Activated naive CD4-positive, alpha-beta T cell treated with anti-CD3 and anti-CD28 coated beads, Interleukin-2, amount 10 ng/mL, durations not matched to agents 7 days and 5 days (primary cell): ENCODE measurements around the gene CELF4.

ENCODE experiments used
- CTCF ChIA-PET: fragments of 350-600 bp; sonication (Branson Sonifier 250); formaldehyde crosslinking; loops from one replicate; lab custom pipeline; 2021; ENCODE audit warnings: antibody characterized with exemption; lab: Charles Lee
- DNase-seq: peaks from one replicate; pipeline ENCODE4 v3.0.0-alpha.2; 2020
- H3K27ac Mint-ChIP-seq: one replicate; pipeline ENCODE4 v1.8.0; 2021; ENCODE audit warnings: mild to moderate bottlenecking, moderate library complexity, mixed read lengths
- H3K27me3 Mint-ChIP-seq: one replicate; pipeline ENCODE4 v1.8.0; 2021; ENCODE audit warnings: mild to moderate bottlenecking, mixed read lengths
- H3K36me3 Mint-ChIP-seq: one replicate; pipeline ENCODE4 v1.8.0; 2021; ENCODE audit warnings: mixed read lengths
- H3K4me1 Mint-ChIP-seq: one replicate; pipeline ENCODE4 v1.8.0; 2021; ENCODE audit warnings: mixed read lengths
- H3K4me3 Mint-ChIP-seq: one replicate; pipeline ENCODE4 v1.8.0; 2021; ENCODE audit warnings: mild to moderate bottlenecking, moderate library complexity, mixed read lengths
- H3K9me3 Mint-ChIP-seq: one replicate; pipeline ENCODE4 v1.8.0; 2021; ENCODE audit warnings: mixed read lengths

CELF4 gene

GRCh38 chr18:37453752-37454151, 111.8 kb downstream of the CELF4 start:
- Mint-ChIP-seq H3K4me1 (no peaks in the 10 kb centered on the region), H3K27me3 (no peaks in the 10 kb centered on the region), H3K36me3 (no peaks in the 10 kb centered on the region), H3K9me3 (no peaks in the 10 kb centered on the region), H3K4me3 (no peak overlapping the region), H3K27ac (no peak overlapping the region)
- CTCF ChIA-PET, result no interaction called here
- no peak for DNase-seq

- no peak for DNase-seq
- H3K27ac Mint-ChIP-seq, result no peak overlapping the region
- no peak overlapping the region for H3K4me3 Mint-ChIP-seq
These were observed 112.8 kb downstream of the CELF4 start for GRCh38 chr18:37452682-37453385.

DNA sequence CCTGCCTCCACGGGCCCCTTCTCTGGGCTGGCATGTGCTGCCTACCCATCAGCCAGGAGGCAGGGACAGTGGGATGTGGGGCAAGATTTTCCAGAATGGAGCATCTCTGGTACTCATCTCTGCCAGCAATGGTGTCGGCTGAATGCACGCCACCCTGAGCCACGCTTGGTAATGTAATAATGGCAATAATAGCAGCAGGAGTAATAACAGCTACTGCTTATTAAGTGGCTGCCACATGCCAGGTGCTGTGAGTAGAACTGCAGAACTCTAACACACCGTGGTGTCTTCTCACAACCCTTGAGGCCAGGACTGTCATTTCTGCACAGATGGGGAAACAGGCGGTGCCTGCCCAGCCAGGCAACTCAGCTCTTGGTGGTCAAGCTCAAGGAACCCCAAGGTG, 113.6 kb downstream of the CELF4 start:
- no peaks in the 10 kb centered on the region for H3K36me3 Mint-ChIP-seq
- H3K4me3 Mint-ChIP-seq, result no peak overlapping the region
- DNase-seq, result no peak
- H3K27ac Mint-ChIP-seq, result no peak overlapping the region
- no peaks in the 10 kb centered on the region for H3K4me1 Mint-ChIP-seq
- no peaks in the 10 kb centered on the region for H3K27me3 Mint-ChIP-seq
- CTCF ChIA-PET, result no interaction called here
- no peaks in the 10 kb centered on the region for H3K9me3 Mint-ChIP-seq

More at GRCh38 chr18:37452682-37453385, 112.8 kb downstream of the CELF4 start:
- Mint-ChIP-seq H3K27me3 (no peaks in the 10 kb centered on the region), H3K4me1 (no peaks in the 10 kb centered on the region), H3K36me3 (no peaks in the 10 kb centered on the region), H3K9me3 (no peaks in the 10 kb centered on the region)
- CTCF ChIA-PET, result no interaction called here

DNA sequence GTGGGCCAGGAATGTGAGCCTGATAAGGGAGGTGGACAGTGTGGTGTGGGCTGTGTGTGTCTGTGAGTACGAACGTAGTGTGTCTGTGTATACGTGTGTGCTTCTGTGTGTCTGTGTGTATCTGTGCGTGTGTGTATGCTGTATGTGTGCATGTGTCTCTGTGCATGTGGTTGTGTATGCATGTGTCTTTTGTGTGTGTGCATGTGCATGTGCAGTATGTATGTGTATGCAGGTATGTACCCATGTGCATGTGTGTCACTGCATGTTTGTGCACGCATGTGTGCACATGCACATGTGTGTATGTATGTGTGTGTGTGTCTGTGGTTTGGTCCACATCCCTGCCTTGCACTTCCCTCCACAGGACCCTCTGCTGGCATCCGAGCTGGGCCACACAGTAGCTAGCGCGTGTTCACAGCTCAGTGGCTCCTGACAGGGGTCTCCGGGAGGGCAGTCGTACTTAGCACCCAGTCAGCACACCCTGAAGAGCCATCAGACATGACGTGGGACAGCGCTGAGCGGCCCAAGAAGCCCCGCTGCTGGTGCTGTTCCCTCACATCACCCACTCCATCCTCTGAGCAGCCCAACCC, 114.3 kb downstream of the CELF4 start:
- H3K4me1 Mint-ChIP-seq, result no peaks in the 10 kb centered on the region
- no peaks in the 10 kb centered on the region for H3K9me3 Mint-ChIP-seq
- no peaks in the 10 kb centered on the region for H3K36me3 Mint-ChIP-seq
- no peak overlapping the region for H3K27ac Mint-ChIP-seq
- CTCF ChIA-PET, result no interaction called here
- DNase-seq, result no peak
- no peak overlapping the region for H3K4me3 Mint-ChIP-seq
- no peaks in the 10 kb centered on the region for H3K27me3 Mint-ChIP-seq

DNA sequence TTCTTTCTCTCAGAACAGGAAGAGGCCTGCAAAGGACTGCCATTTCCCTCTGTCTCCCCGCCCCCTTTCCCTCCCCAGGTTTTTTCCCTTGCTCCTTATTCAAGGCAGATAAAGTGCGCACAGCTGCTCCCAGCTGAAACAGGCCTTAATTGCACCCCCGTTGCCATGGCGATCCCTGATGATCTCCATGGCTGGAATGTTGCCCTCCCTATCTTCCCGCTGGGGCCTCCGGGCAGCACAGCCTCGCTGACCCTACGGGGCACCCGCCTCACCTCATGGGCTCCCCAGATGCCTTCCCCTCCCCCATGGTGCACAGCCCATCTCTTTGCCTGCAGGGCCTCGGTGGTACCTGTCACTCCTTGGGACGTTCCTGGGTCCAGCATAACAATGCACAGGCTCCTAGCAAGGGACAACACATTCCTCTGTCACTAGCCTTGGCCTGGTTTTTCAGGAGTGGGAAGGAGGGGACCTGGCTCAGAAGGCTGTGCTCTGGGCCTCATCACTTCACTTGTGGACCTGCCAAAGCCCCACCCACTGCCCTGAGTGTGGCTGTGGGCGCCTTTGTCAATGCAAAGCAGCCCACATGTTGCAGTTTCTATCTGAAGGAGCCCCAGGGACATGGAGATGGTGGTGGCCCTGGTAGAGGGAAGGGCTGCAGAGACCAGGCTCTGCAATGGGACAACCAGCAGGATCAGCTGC, 115.0 kb downstream of the CELF4 start:
- no peak overlapping the region for H3K27ac Mint-ChIP-seq
- no peaks in the 10 kb centered on the region for H3K27me3 Mint-ChIP-seq
- no peak overlapping the region for H3K4me3 Mint-ChIP-seq
- no peaks in the 10 kb centered on the region for H3K4me1 Mint-ChIP-seq
- DNase-seq, result no peak
- H3K36me3 Mint-ChIP-seq, result no peaks in the 10 kb centered on the region
- CTCF ChIA-PET, result no interaction called here
- H3K9me3 Mint-ChIP-seq, result no peaks in the 10 kb centered on the region

DNA sequence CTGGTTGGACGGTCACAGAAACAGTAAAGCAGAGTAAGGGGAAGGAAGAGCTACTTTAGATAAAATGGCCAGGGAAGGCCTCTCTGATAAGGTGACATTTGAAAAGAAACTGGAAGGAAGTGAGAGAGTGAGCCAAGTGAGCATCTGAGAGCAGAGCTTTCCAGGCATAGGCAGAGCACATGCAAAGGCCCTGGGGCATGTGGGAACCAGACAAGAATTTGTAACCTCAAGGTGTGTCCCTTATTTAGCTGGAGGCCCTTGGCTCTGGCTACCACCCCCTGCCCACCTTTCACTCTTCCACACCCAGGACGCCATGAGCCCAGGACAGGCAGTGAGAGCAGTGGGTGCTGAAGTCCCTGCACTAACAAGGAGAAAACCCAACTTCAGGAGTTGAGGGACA, 116.0 kb downstream of the CELF4 start:
- CTCF ChIA-PET, result no interaction called here

DNA sequence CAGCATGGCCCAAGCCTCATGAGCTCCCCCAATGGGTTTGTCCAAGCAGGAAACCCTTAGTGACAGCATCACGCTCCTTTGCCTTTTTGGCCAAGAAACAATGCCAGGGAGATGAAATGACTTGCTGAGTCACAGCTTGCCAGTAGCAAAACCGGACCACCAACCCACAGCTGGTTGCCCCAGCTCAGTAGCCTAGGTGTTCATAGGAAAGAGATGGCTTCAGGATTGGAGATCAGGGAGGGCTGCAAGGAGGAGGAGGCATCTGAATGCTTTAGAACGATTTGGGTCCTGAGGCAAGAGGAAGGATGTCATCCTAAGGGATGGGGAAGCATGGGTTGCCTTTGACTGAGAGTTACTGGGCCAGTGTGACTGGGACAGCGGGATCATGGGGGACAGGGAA, 116.7 kb downstream of the CELF4 start:
- Mint-ChIP-seq H3K27me3 (peaks cover 9% of the 10 kb centered on the region), H3K27ac (no peak overlapping the region), H3K36me3 (no peaks in the 10 kb centered on the region), H3K9me3 (no peaks in the 10 kb centered on the region), H3K4me1 (peaks cover 5% of the 10 kb centered on the region), H3K4me3 (no peak overlapping the region)
- no peak for DNase-seq
- CTCF ChIA-PET, result no interaction called here

More for the DNA sequence above, 116.0 kb downstream of the CELF4 start:
- Mint-ChIP-seq H3K36me3 (no peaks in the 10 kb centered on the region), H3K4me1 (peaks cover 4% of the 10 kb centered on the region), H3K27me3 (peaks cover 3% of the 10 kb centered on the region), H3K4me3 (no peak overlapping the region), H3K9me3 (no peaks in the 10 kb centered on the region), H3K27ac (no peak overlapping the region)
- DNase-seq, result no peak

DNA sequence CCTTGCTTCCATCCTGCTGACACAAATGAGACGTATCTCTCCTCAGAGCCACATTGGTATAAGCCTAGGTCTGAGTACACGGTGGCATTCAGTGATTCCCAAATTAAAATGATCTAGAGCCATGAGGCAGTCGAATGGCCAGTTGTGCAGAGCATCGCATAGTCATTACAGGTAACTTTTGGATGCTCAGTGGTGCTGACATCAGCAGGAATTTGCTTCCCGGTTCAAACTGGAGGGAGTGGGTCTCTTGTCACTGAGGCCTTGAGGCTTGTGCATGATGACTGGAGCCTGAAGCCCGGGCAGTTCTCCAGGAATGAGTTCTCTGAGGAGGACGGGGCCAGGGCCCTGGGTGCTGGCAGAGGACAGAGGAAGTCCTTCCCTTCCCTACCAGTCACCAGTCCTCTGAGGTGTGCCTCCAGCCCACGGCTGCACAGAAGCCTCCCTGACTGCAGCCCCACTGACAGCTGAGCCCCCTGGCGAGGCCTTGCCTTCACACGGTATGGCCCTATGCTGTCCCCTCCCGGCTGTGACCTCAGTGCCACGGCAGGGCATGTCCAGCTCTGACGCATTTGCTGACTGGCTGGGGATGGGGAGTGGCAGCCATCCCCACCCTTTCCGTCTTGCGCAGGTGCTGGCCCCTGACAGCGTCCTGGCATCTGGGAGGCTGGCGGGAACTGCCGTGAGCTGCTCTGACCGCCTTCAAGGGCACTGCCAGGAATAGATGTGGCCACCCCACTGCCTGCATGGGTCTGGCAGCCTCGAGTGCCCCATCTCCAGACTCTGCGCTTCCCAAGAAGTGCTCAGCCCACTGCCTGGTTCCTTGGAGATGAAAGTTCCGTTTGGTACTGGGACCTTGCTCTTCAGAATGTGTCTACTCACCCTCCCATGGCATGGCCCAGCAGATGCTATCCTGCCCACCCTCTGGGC, 117.4 kb downstream of the CELF4 start:
- Mint-ChIP-seq H3K27ac (no peak overlapping the region), H3K27me3 (peaks cover 9% of the 10 kb centered on the region), H3K36me3 (no peaks in the 10 kb centered on the region), H3K4me3 (no peak overlapping the region), H3K4me1 (peaks cover 5% of the 10 kb centered on the region), H3K9me3 (no peaks in the 10 kb centered on the region)
- DNase-seq, result no peak
- CTCF ChIA-PET, result no interaction called here

DNA sequence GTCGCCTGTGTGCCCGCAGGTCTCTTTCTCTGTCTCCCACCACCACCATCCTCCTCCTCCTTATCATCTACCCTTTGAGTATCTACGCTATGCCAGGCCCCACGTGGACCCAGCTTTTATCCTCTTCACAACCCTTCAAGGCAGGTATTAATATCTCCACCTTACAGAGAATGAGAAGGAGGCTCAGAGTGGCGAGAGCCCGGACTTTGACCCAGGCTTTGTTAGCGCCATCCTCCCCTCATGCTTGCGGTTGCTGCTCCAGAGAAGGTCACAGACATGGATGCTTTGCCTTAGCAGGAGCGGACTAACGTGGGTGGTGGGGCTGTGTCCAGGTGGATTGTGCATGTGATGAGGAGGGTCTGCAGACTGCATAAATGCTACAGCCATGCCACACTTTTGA, 119.8 kb downstream of the CELF4 start:
- CTCF ChIA-PET, result no interaction called here
- no peaks in the 10 kb centered on the region for H3K36me3 Mint-ChIP-seq
- H3K27ac Mint-ChIP-seq, result no peak overlapping the region
- H3K4me3 Mint-ChIP-seq, result no peak overlapping the region
- DNase-seq, result no peak
- H3K4me1 Mint-ChIP-seq, result peaks cover 5% of the 10 kb centered on the region
- peaks cover 12% of the 10 kb centered on the region for H3K27me3 Mint-ChIP-seq
- no peaks in the 10 kb centered on the region for H3K9me3 Mint-ChIP-seq

DNA sequence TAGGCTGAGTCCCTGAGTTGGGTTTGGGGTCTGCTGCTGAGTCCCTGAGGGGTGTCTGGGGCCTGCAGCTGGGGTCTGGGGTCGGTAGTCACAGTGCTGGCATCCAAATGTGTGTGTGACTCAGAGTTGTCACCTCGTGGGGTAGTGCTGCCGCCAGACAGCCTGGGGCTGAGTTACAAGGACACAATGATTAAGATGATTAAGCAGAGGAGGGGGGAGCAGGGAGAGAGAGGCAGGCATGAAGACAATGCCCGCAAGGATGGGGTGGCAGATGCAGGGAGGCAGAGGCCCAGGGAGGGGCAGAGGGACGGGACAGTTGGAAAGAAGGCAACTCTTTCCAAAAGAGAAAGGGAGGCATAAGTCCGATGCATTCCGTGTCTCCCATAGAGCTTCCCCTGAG, 120.2 kb downstream of the CELF4 start:
- H3K27ac Mint-ChIP-seq, result no peak overlapping the region
- H3K27me3 Mint-ChIP-seq, result peaks cover 12% of the 10 kb centered on the region
- H3K4me3 Mint-ChIP-seq, result no peak overlapping the region
- H3K36me3 Mint-ChIP-seq, result no peaks in the 10 kb centered on the region
- H3K9me3 Mint-ChIP-seq, result no peaks in the 10 kb centered on the region
- CTCF ChIA-PET, result no interaction called here
- peaks cover 5% of the 10 kb centered on the region for H3K4me1 Mint-ChIP-seq
- no peak for DNase-seq

DNA sequence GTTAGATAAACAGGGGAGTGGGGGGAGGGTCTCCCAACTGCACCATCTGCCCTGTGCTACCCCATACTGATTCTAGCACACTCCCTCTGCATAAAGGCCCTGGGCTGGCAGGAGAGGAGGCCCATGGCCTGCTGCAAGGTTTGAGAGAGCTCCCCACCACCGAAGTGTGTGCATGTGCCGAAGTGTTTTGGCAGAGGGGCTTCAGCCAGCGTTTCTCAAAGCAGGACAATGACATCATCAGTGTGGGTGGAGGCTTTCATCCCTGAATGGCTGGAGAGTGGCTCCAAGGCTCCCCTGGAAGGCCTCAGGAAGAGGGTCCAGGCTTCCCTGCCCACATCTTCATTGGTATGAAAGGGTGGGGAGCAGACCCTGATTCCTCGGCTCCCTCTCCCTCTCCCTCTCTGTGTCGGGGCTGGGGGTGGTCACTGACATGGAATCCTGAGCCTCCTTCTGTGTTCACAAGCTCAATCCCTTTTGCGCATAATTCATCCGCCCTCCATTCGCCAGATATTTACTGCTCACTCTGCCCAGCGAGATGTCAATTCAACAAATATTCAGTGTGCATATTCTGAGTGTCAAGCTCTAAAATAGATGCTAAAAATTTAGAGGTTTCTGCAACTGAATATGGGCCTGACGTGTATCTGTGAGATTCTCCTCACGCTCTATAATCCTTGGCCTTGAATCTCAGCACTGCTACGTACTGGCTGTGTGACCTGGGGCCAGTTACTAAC, 122.1 kb downstream of the CELF4 start:
- no peaks in the 10 kb centered on the region for H3K36me3 Mint-ChIP-seq
- peaks cover 5% of the 10 kb centered on the region for H3K4me1 Mint-ChIP-seq
- no peak for DNase-seq
- CTCF ChIA-PET, result no interaction called here
- H3K27ac Mint-ChIP-seq, result no peak overlapping the region
- peaks cover 12% of the 10 kb centered on the region for H3K27me3 Mint-ChIP-seq
- no peak overlapping the region for H3K4me3 Mint-ChIP-seq
- H3K9me3 Mint-ChIP-seq, result no peaks in the 10 kb centered on the region

- no peaks in the 10 kb centered on the region for H3K36me3 Mint-ChIP-seq
- no peaks in the 10 kb centered on the region for H3K9me3 Mint-ChIP-seq
- peaks cover 12% of the 10 kb centered on the region for H3K27me3 Mint-ChIP-seq
- peaks cover 5% of the 10 kb centered on the region for H3K4me1 Mint-ChIP-seq
- no peak for DNase-seq
- H3K27ac Mint-ChIP-seq, result no peak overlapping the region
- CTCF ChIA-PET, result no interaction called here
- no peak overlapping the region for H3K4me3 Mint-ChIP-seq
These were observed 123.1 kb downstream of the CELF4 start for GRCh38 chr18:37442477-37442876.

GRCh38 chr18:37441821-37442220, 123.8 kb downstream of the CELF4 start:
- Mint-ChIP-seq H3K36me3 (no peaks in the 10 kb centered on the region), H3K4me3 (no peak overlapping the region), H3K9me3 (no peaks in the 10 kb centered on the region), H3K27me3 (peaks cover 12% of the 10 kb centered on the region), H3K4me1 (peaks cover 5% of the 10 kb centered on the region), H3K27ac (no peak overlapping the region)
- no peak for DNase-seq
- CTCF ChIA-PET, result no interaction called here

DNA sequence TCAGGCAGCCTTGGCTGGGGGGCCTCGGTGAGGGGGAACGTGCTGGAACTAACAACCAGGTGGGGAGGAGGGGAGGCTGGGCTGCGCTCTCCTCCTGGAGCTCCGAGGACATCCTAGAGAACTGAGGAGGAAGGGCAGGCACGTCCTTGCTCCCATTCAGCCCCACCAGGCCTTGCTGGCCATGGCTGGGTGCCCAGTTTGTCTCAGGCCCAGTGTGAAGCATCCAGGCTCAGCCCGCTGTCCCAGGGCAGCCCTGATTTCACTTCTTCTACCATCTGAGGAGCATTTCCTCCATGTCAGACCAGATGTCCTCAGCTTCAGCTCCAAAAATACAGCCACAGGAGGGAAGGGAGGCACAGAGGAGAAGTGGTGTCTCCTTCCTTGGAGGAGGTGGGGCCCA, 125.4 kb downstream of the CELF4 start:
- no peaks in the 10 kb centered on the region for H3K9me3 Mint-ChIP-seq
- no peaks in the 10 kb centered on the region for H3K36me3 Mint-ChIP-seq
- H3K27me3 Mint-ChIP-seq, result peaks cover 18% of the 10 kb centered on the region
- no peak for DNase-seq
- H3K4me1 Mint-ChIP-seq, result peaks cover 5% of the 10 kb centered on the region
- CTCF ChIA-PET, result no interaction called here
- no peak overlapping the region for H3K4me3 Mint-ChIP-seq
- H3K27ac Mint-ChIP-seq, result no peak overlapping the region
